Measurements from ENCODE around the gene FLNA.
A peak's percentile ranks its signal among the peaks of the same experiment; 100 is the strongest.

Gene FLNA

GRCh38 chrX:154353172-154353843 is 21.1 kb downstream of the FLNA start:
- Histone ChIP-seq H3K27ac (no peak overlapping the region), H3K27me3 (no peaks in the 10 kb centered on the region), H3K4me3 (ENCODE audit: low read depth in 1 of 2, low read length in 1 of 2) (no peak overlapping the region), H3K4me1 (ENCODE audit: control insufficient read depth in 1 of 2, insufficient read depth in 1 of 2, low read depth in 1 of 2, low read length in 1 of 2) (peaks cover 0 to 5% of the 10 kb centered on the region in 2 experiments), H3K36me3 (peaks cover 100% of the 10 kb centered on the region), H3K9me3 (no peaks in the 10 kb centered on the region)
- no peak for TF ChIP-seq CTCF (IDR thresholded peaks at IDR 0.05)

- Histone ChIP-seq H3K27me3 (no peaks in the 10 kb centered on the region), H3K4me3 (ENCODE audit: low read depth in 1 of 2, low read length in 1 of 2) (no peak overlapping the region), H3K4me1 (ENCODE audit: control insufficient read depth in 1 of 2, insufficient read depth in 1 of 2, low read depth in 1 of 2, low read length in 1 of 2) (peaks cover under 1 to 7% of the 10 kb centered on the region in 2 experiments), H3K9me3 (no peaks in the 10 kb centered on the region), H3K27ac (no peak overlapping the region), H3K36me3 (peaks cover 95% of the 10 kb centered on the region)
- TF ChIP-seq CTCF (IDR thresholded peaks at IDR 0.05), result no peak
Observed at GRCh38 chrX:154352466-154352865, 22.0 kb downstream of the FLNA start.

- Histone ChIP-seq H3K4me1 (ENCODE audit: control insufficient read depth in 1 of 2, insufficient read depth in 1 of 2, low read depth in 1 of 2, low read length in 1 of 2) (peaks cover 5 to 11% of the 10 kb centered on the region in 2 experiments), H3K27me3 (no peaks in the 10 kb centered on the region), H3K36me3 (peaks cover 90% of the 10 kb centered on the region), H3K4me3 (ENCODE audit: low read depth in 1 of 2, low read length in 1 of 2) (no peak overlapping the region), H3K9me3 (no peaks in the 10 kb centered on the region), H3K27ac (no peak overlapping the region)
- TF ChIP-seq CTCF (IDR thresholded peaks at IDR 0.05), result no peak
Observed at GRCh38 chrX:154352012-154352401, 22.4 kb downstream of the FLNA start.

- peaks cover 5 to 11% of the 10 kb centered on the region in 2 experiments for H3K4me1 ChIP-seq (ENCODE audit: control insufficient read depth in 1 of 2, insufficient read depth in 1 of 2, low read depth in 1 of 2, low read length in 1 of 2)
- H3K36me3 ChIP-seq, result peaks cover 84% of the 10 kb centered on the region
- no peaks in the 10 kb centered on the region for H3K9me3 ChIP-seq
- H3K27me3 ChIP-seq, result no peaks in the 10 kb centered on the region
- peak overlapping the region; percentile 15 for H3K27ac ChIP-seq
- H3K4me3 ChIP-seq (ENCODE audit: low read depth in 1 of 2, low read length in 1 of 2), result no peak overlapping the region
- no peak for TF ChIP-seq CTCF (IDR thresholded peaks at IDR 0.05)
Observed at GRCh38 chrX:154351183-154352011, 23.0 kb downstream of the FLNA start.

GRCh38 chrX:154350429-154351182 is 23.8 kb downstream of the FLNA start:
- H3K4me3 ChIP-seq (ENCODE audit: low read depth in 1 of 2, low read length in 1 of 2), result no peak overlapping the region
- H3K27ac ChIP-seq, result peak overlapping the region; percentile 15
- H3K9me3 ChIP-seq, result no peaks in the 10 kb centered on the region
- peaks cover 76% of the 10 kb centered on the region for H3K36me3 ChIP-seq
- TF ChIP-seq CTCF (IDR thresholded peaks at IDR 0.05), result no peak
- H3K27me3 ChIP-seq, result no peaks in the 10 kb centered on the region
- H3K4me1 ChIP-seq (ENCODE audit: control insufficient read depth in 1 of 2, insufficient read depth in 1 of 2, low read depth in 1 of 2, low read length in 1 of 2), result peaks cover 5 to 8% of the 10 kb centered on the region in 2 experiments

Measured in neutrophil (primary cell).